22Rv1 (cell line): ENCODE results near the gene SPATC1L.

ENCODE experiments used
- CTCF ChIP-seq: fragments of 450-650 bp; IDR thresholded peaks from 2 replicates; pipeline ENCODE4 v1.5.1; 2017; ENCODE audit warnings: mild to moderate bottlenecking
- ZFX ChIP-seq: fragments of 450-650 bp; IDR thresholded peaks from 2 replicates; pipeline ENCODE4 v1.6.1; 2017; ENCODE audit warnings: antibody characterized with exemption, borderline replicate concordance

- no peak for TF ChIP-seq CTCF
- TF ChIP-seq ZFX: no peak
These were observed 53.2 kb downstream of the SPATC1L start for GRCh38 chr21:46130831-46131587.
